GM12891 (cell line): ENCODE data around the gene RGCC.

ENCODE experiments used
- POLR2A ChIP-seq: IDR thresholded peaks from 2 replicates; pipeline ENCODE4 v1.6.1; 2011; ENCODE audit warnings: low read depth, low read length, control low read depth
- POLR2AphosphoS5 ChIP-seq: IDR thresholded peaks from 2 replicates; pipeline ENCODE4 v1.6.1; 2011; ENCODE audit warnings: low read depth, low read length, control low read depth

DNA sequence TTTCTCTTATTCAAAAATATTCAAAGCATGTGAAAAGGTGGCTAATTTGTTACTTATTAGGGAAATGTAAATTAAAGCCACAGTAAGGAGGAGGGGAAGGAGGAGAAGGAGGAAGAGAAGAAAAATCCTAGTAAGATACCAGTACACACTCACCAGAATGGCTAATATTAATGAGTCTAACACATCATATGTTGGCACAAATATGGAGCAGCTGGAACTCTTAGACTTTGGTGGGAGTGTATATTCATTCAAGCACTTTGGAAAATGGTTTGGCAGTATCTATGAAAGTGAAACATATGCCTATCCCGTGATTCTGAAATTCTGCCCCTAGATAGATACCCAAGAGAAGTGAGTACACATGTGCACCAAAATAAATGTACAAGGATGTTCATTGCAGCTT lies 38.1 kb upstream of the RGCC start:
- TF ChIP-seq POLR2A (no peak), POLR2AphosphoS5 (no peak)
